Upper lobe of left lung (tissue), 6 donors: Measurements from ENCODE around the gene LAYN. TPM values are rescaled to one million over a fixed set of nuclear protein-coding genes. Genes with fewer than 3 reads are reported as not detected.

Experiments used
- ATAC-seq, 2 donors: fragments of 200-7000 bp; cut with Tn5 transposase; one replicate each; pipeline ENCODE4 v1.9.1; 2022; ENCODE audit warnings: mild to moderate bottlenecking in 2 of 2, moderate library complexity in 2 of 2; ENCODE audit not compliant: low FRiP score in 2 of 2
- DNase-seq, 2 donors: peaks; one replicate each; pipeline ENCODE4 v3.0.0-alpha.2; 2019 to 2020
- H3K27ac ChIP-seq, 4 donors: fragments of 200-600 bp; sonication (generic); one replicate each; pipeline ENCODE4 v1.5.1; 2016 to 2019
- H3K27me3 ChIP-seq, 4 donors: fragments of 200-600 bp; sonication (generic); one replicate each; pipeline ENCODE4 v1.5.1; 2017 to 2019
- H3K36me3 ChIP-seq, 4 donors: fragments of 200-600 bp; sonication (generic); one replicate each; pipeline ENCODE4 v1.5.1; 2016 to 2019
- H3K4me1 ChIP-seq, 4 donors: fragments of 200-600 bp; sonication (generic); one replicate each; pipeline ENCODE4 v1.5.1; 2018 to 2019
- H3K4me3 ChIP-seq, 4 donors: fragments of 200-600 bp; sonication (generic); one replicate each; pipeline ENCODE4 v1.5.1; 2017 to 2019; ENCODE audit warnings: mild to moderate bottlenecking in 2 of 4, moderate library complexity in 1 of 4
- H3K9me3 ChIP-seq, 4 donors: fragments of 200-600 bp; sonication (generic); one replicate each; pipeline ENCODE4 v1.5.1; 2018 to 2019
- EP300 ChIP-seq, 4 donors: sonication (generic); formaldehyde crosslinking; IDR thresholded peaks; one replicate each; pipeline ENCODE4 v1.5.1; 2017; ENCODE audit warnings: antibody characterized with exemption in 4 of 4, control low read depth in 2 of 4
- POLR2A ChIP-seq, 4 donors: fragments of 450-650 bp; IDR thresholded peaks; one replicate each; pipeline ENCODE4 v1.5.1; 2016 to 2017; ENCODE audit warnings: antibody characterized with exemption in 4 of 4, mild to moderate bottlenecking in 2 of 4
- POLR2AphosphoS5 ChIP-seq, 2 donors: sonication (generic); formaldehyde crosslinking; IDR thresholded peaks; one replicate each; pipeline ENCODE4 v1.5.1; 2017; ENCODE audit warnings: antibody characterized with exemption in 2 of 2
- WGBS, 2 donors: methylation state at CpG; one replicate each; pipeline ENCODE4 v1.1.5; 2017 to 2018; 5-methylcytosine and 5-hydroxymethylcytosine counted together
- total RNA-seq, 6 donors: library from RNA; depleted of rRNA in 4 of 6; stranded (reverse); fragments of >200 nt in 4 of 6; gene quantifications; one replicate each; pipeline versions ENCODE4 v1.1.0 to v1.2.1, GENCODE V29; 2016 to 2021
- TF ChIP-seq, protein P1 (sequence below), 6 experiments: fragments of 450-650 bp in 4 of 6; fragments of 200-600 bp in 2 of 6; sonication (generic) in 2 of 6; IDR thresholded peaks; one replicate each; pipeline ENCODE4 v1.5.1; 2016 to 2019; ENCODE audit warnings: antibody characterized with exemption in 6 of 6
- donor health status: DM: no; HTN: no; CAD: no; lungs with moderate emphysema.
- donor health status: DM: no; HTN: yes; CAD: no; lungs with severe emphysema.

The LAYN gene
- total RNA-seq, 6 donors from 2014 or later: 3.1 to 46.6 (median 13.9) TPM

DNA sequence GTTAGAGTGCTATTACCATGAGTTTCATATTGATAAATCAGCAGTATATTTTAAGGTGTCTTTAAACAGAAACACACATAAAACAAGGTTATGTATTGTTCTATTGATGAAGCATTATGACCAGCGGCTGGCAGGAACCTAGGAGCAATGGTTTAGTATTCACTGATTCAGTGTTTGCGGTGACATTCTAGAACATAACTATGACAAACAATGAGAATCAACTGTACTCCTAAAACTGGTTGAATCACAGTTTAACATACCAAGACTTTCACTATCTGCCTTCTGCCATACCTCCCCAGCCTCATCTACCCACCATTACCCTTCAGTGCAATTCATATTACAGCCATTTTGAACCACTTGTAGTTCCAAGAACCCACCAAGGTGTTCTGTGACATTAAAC, 17.2 kb upstream of the LAYN start:
- H3K9me3 ChIP-seq: no peaks in the 10 kb centered on the region
- TF ChIP-seq POLR2AphosphoS5 (IDR thresholded peaks at IDR 0.05) (no peak), POLR2A (IDR thresholded peaks at IDR 0.05) (no peak), EP300 (IDR thresholded peaks at IDR 0.05) (no peak)
- 90 to 94% methylated on average over 2 of the region's 2 CpGs for WGBS, 2 donors
- DNase-seq (no peak), ATAC-seq (no peak)
- H3K4me1 ChIP-seq: no peaks in the 10 kb centered on the region
- H3K4me3 ChIP-seq: no peak overlapping the region
- H3K36me3 ChIP-seq: no peaks in the 10 kb centered on the region
- H3K27me3 ChIP-seq: no peaks in the 10 kb centered on the region
- no peak overlapping the region for H3K27ac ChIP-seq

DNA sequence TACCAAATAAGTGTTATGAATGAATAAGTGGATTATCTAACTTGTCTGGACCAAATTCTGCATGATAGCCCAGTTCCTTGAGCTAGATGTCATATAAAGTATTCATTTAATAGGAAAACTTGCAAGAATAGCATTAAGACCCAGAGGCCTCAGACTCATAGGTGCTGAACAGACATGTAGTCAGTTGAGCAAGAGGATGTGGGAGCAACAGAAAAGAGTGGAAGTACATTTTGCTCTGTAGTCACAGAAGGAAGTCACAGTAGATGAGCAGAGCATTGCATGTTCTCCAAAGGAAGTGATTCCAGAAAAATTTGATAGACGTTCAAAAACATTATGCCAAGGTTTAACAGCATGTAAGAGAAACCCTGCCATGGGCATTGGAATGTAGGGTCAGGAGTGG, 16.5 kb upstream of the LAYN start:
- no peak overlapping the region for H3K4me3 ChIP-seq
- DNase-seq (no peak), ATAC-seq (no peak)
- no peaks in the 10 kb centered on the region for H3K36me3 ChIP-seq
- no peaks in the 10 kb centered on the region for H3K27me3 ChIP-seq
- H3K4me1 ChIP-seq: no peaks in the 10 kb centered on the region
- TF ChIP-seq POLR2A (IDR thresholded peaks at IDR 0.05) (no peak), EP300 (IDR thresholded peaks at IDR 0.05) (no peak), POLR2AphosphoS5 (IDR thresholded peaks at IDR 0.05) (no peak)
- TF ChIP-seq, protein P1, sequence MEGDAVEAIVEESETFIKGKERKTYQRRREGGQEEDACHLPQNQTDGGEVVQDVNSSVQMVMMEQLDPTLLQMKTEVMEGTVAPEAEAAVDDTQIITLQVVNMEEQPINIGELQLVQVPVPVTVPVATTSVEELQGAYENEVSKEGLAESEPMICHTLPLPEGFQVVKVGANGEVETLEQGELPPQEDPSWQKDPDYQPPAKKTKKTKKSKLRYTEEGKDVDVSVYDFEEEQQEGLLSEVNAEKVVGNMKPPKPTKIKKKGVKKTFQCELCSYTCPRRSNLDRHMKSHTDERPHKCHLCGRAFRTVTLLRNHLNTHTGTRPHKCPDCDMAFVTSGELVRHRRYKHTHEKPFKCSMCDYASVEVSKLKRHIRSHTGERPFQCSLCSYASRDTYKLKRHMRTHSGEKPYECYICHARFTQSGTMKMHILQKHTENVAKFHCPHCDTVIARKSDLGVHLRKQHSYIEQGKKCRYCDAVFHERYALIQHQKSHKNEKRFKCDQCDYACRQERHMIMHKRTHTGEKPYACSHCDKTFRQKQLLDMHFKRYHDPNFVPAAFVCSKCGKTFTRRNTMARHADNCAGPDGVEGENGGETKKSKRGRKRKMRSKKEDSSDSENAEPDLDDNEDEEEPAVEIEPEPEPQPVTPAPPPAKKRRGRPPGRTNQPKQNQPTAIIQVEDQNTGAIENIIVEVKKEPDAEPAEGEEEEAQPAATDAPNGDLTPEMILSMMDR (IDR thresholded peaks at IDR 0.05): no peak
- no peaks in the 10 kb centered on the region for H3K9me3 ChIP-seq
- no peak overlapping the region for H3K27ac ChIP-seq
- WGBS, 2 donors: 42 to 52% methylated on average over 1 of the region's 1 CpG

DNA sequence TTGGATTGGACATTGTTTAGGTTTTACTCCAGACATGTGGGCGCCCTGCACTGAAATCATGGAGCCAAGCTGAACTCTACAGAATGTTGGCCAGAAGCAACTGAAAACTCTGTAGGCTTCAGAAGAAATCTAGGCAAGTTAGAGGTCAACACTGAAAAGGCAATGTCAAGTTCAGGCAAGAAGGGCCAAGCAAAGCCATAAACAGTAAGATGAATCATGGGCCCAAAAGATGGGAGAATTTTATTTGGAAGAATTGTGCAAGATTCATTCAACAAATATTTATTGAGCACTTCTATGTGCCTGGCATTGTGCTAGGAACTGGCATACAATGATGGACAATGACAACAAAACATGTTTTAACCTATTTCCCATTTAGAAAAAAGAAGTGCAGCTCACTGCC, 15.1 kb upstream of the LAYN start:
- no peaks in the 10 kb centered on the region for H3K9me3 ChIP-seq
- no peak overlapping the region for H3K27ac ChIP-seq
- ATAC-seq (no peak), DNase-seq (no peak)
- TF ChIP-seq POLR2A (IDR thresholded peaks at IDR 0.05) (no peak), POLR2AphosphoS5 (IDR thresholded peaks at IDR 0.05) (no peak), EP300 (IDR thresholded peaks at IDR 0.05) (no peak)
- TF ChIP-seq, protein P1 (IDR thresholded peaks at IDR 0.05): no peak
- no peaks in the 10 kb centered on the region for H3K36me3 ChIP-seq
- no peak overlapping the region for H3K4me3 ChIP-seq
- 93 to 100% methylated on average over 1 of the region's 1 CpG for WGBS, 2 donors
- H3K4me1 ChIP-seq: no peaks in the 10 kb centered on the region
- H3K27me3 ChIP-seq: no peaks in the 10 kb centered on the region

DNA sequence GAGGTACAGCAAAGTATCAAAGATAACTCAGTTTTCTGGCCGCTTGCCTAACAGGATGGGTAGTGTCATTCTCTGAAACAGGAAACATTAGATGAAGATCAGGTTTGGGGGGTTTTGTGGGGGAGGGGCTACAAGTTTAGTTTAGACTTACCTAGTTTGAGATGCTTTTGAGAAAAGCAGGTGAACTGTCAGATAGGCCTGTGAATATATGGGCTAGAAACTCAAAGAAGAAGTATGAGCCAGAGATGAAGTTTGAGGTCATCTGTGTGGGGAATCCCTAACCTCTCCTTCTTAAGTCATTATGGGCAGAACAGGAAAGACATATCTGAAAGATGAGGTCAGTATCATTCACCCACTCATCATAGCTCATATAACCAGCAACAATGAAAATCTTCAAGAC, 14.0 kb upstream of the LAYN start:
- no peak overlapping the region for H3K27ac ChIP-seq
- H3K4me1 ChIP-seq: no peaks in the 10 kb centered on the region
- H3K27me3 ChIP-seq: no peaks in the 10 kb centered on the region
- peak in 1 of 2 donors; percentile 32 for ATAC-seq
- H3K36me3 ChIP-seq: no peaks in the 10 kb centered on the region
- 88 to 90% methylated on average over 1 of the region's 1 CpG for WGBS, 2 donors
- H3K4me3 ChIP-seq: no peak overlapping the region
- no peak for DNase-seq
- TF ChIP-seq EP300 (IDR thresholded peaks at IDR 0.05) (no peak), POLR2A (IDR thresholded peaks at IDR 0.05) (no peak), POLR2AphosphoS5 (IDR thresholded peaks at IDR 0.05) (no peak)
- TF ChIP-seq, protein P1 (IDR thresholded peaks at IDR 0.05): no peak
- H3K9me3 ChIP-seq: no peaks in the 10 kb centered on the region

DNA sequence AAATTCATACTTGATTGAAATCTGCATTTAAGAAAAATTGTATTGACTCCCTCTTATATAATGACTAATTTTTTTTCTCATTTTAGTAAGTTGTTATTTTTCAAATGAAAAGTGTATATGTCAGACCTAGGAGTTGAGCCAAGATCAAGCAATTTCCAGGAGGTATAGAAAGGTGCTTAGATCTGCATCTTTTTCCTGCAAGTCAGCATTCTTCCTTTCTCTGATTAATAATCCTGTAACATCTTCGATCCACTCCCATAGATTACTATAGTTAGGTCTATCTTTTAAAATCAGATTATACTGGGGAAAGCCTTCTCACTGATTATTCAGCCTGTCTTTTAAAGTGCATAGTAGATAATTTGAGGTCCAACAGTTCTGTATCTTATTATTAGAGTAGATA, 13.2 kb upstream of the LAYN start:
- H3K4me1 ChIP-seq: no peaks in the 10 kb centered on the region
- no peaks in the 10 kb centered on the region for H3K36me3 ChIP-seq
- no peak overlapping the region for H3K4me3 ChIP-seq
- 84 to 89% methylated on average over 1 of the region's 1 CpG for WGBS, 2 donors
- H3K27ac ChIP-seq: no peak overlapping the region
- H3K27me3 ChIP-seq: no peaks in the 10 kb centered on the region
- no peak for DNase-seq
- TF ChIP-seq POLR2AphosphoS5 (IDR thresholded peaks at IDR 0.05): no peak
- TF ChIP-seq, protein P1 (IDR thresholded peaks at IDR 0.05): no peak
- no peak for TF ChIP-seq POLR2A (IDR thresholded peaks at IDR 0.05)
- no peak for TF ChIP-seq EP300 (IDR thresholded peaks at IDR 0.05)
- no peaks in the 10 kb centered on the region for H3K9me3 ChIP-seq
- ATAC-seq: no peak
